Measurements from ENCODE around the gene AIG1. TPM values are rescaled to one million over a fixed set of nuclear protein-coding genes. Genes with fewer than 3 reads are reported as not detected.

AIG1 gene
- total RNA-seq, 2 experiments from 2014 or later, result 16.1 to 20.0 TPM

DNA sequence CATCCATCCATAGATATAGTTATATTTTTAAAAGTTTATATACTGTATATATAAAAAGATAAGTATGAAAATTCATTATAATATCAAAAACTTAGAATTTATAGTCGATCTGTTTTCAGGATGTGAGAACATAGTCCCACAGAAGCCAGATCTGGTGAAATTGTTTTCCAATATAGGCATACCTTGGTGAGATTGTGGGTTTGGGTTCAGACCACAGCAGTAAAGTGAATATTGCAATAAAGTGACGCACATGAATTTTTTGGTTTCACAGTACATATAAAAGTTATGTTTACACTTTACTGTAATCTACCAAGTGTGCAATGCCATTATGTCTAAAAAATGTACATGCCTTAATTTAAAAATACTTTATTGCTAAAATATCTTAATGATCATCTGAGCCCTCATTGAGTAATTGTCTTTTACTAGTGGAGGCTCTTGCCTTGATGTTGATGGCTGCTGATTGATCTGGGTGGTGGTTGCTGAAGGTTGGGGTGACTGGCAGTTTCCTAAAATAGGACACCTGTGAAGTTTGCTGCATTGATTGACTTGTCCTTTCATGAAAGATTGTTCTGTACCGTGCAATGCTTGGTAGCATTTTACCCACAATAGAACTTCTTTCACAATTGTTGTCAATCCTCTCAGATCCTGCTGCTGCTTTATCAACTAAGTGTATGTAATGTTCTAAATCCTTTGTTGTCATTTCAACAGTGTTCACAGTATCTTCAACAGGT, 29.8 kb downstream of the AIG1 start:
- Mint-ChIP-seq H3K27ac (no peak overlapping the region), H3K36me3 (ENCODE audit: low read depth) (no peaks in the 10 kb centered on the region), H3K27me3 (no peaks in the 10 kb centered on the region), H3K4me3 (no peak overlapping the region), H3K9me3 (no peaks in the 10 kb centered on the region), H3K4me1 (ENCODE audit: low read depth) (peaks cover 8% of the 10 kb centered on the region)
- no peak for TF ChIP-seq CTCF (IDR thresholded peaks at IDR 0.05)
- no peak for DNase-seq
- ATAC-seq, result peak; percentile 34
- ChIA-PET CTCF (no interaction called here), POLR2A (no interaction called here)
- intact Hi-C loops (cut with micrococcal nuclease), result no loop called here

- DNase-seq (no peak), ATAC-seq (no peak)
- no peak overlapping the region for H3K27ac Mint-ChIP-seq
- no peak for TF ChIP-seq CTCF (IDR thresholded peaks at IDR 0.05)
- no peaks in the 10 kb centered on the region for H3K27me3 Mint-ChIP-seq
- CTCF ChIA-PET, result no interaction called here
- intact Hi-C loops (cut with micrococcal nuclease), result no loop called here
- no peaks in the 10 kb centered on the region for H3K36me3 Mint-ChIP-seq (ENCODE audit: low read depth)
- H3K9me3 Mint-ChIP-seq, result no peaks in the 10 kb centered on the region
- peaks cover 12% of the 10 kb centered on the region for H3K4me1 Mint-ChIP-seq (ENCODE audit: low read depth)
- no peak overlapping the region for H3K4me3 Mint-ChIP-seq
- POLR2A ChIA-PET, result no interaction called here
Observed at GRCh38 chr6:143092768-143093167, 32.1 kb downstream of the AIG1 start.

DNA sequence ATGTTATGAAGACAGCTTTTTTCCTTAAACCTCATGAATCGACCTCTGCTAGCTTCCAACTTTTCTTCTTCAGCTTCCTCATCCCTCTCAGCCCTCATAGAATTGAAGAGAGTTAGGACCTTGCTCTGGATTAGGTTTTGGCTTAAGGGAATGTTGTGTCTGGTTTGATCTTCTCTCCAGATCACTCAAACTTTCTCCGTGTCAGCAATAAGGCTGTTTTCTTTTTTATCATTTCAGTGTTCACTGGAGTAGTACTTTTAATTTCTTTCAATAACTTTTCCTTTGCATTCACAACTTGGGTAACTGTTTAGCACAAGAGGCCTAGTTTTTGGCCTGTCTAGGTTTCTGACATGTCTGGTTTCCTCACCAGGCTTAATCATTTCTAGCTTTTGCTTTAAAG, 32.6 kb downstream of the AIG1 start:
- Mint-ChIP-seq H3K27ac (no peak overlapping the region), H3K4me1 (ENCODE audit: low read depth) (peaks cover 12% of the 10 kb centered on the region), H3K4me3 (no peak overlapping the region), H3K36me3 (ENCODE audit: low read depth) (no peaks in the 10 kb centered on the region), H3K27me3 (no peaks in the 10 kb centered on the region), H3K9me3 (no peaks in the 10 kb centered on the region)
- intact Hi-C loops (cut with micrococcal nuclease), result no loop called here
- ChIA-PET POLR2A (no interaction called here), CTCF (no interaction called here)
- no peak for DNase-seq
- ATAC-seq, result no peak
- TF ChIP-seq CTCF (IDR thresholded peaks at IDR 0.05), result no peak

- TF ChIP-seq CTCF (IDR thresholded peaks at IDR 0.05), result no peak
- H3K27ac Mint-ChIP-seq, result no peak overlapping the region
- intact Hi-C loops (cut with micrococcal nuclease), result no loop called here
- CTCF ChIA-PET, result interaction anchor here (2.3 kb wide), 1 partner anchor 10 kb away, joined by 5 read pairs; no protein-coding TSS in a partner anchor
- ATAC-seq (no peak), DNase-seq (no peak)
- H3K9me3 Mint-ChIP-seq, result no peaks in the 10 kb centered on the region
- peaks cover 4% of the 10 kb centered on the region for H3K4me1 Mint-ChIP-seq (ENCODE audit: low read depth)
- POLR2A ChIA-PET, result interaction anchor here (0.6 kb wide), 1 partner anchor 35 kb away, joined by 3 read pairs; no protein-coding TSS in a partner anchor
- H3K27me3 Mint-ChIP-seq, result no peaks in the 10 kb centered on the region
- no peaks in the 10 kb centered on the region for H3K36me3 Mint-ChIP-seq (ENCODE audit: low read depth)
- H3K4me3 Mint-ChIP-seq, result no peak overlapping the region
Observed at GRCh38 chr6:143096403-143096802, 35.7 kb downstream of the AIG1 start.

DNA sequence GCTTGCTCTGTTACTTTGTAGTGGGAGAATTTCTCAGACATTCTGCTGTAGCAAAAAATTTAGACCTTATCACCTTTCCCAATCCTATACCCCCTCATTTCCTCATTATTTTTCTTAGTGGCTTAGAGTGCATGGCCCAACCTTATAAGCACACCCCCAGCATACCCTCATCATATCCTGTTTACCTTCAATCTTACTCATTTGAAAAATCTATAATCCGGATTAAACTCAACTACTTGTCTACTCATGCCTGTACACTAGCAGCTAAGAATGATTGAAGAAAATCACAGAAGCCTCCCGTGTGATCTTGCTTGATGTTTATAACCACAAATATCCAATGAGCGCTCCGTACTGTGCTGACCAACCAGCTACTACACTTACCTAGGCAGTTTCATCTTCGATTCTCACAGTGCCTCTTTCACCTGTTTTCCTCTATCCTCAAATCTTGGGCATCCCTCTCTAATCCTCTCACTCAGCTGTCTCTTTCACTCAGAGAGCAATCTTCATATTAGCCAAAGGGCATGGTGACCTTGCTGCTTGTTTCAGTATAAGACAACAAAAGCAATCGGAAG, 36.6 kb downstream of the AIG1 start:
- peak; percentile 83 for ATAC-seq
- CTCF ChIA-PET, result interaction anchor here (2.3 kb wide), 1 partner anchor 9 kb away, joined by 5 read pairs; no protein-coding TSS in a partner anchor

More for the DNA sequence above, 36.6 kb downstream of the AIG1 start:
- no peaks in the 10 kb centered on the region for H3K27me3 Mint-ChIP-seq
- intact Hi-C loops (cut with micrococcal nuclease), result no loop called here
- no peak overlapping the region for H3K4me3 Mint-ChIP-seq
- no peaks in the 10 kb centered on the region for H3K36me3 Mint-ChIP-seq (ENCODE audit: low read depth)
- no peak overlapping the region for H3K27ac Mint-ChIP-seq
- no peak for DNase-seq
- H3K9me3 Mint-ChIP-seq, result no peaks in the 10 kb centered on the region
- no peak for TF ChIP-seq CTCF (IDR thresholded peaks at IDR 0.05)
- POLR2A ChIA-PET, result interaction anchor here (0.6 kb wide), 1 partner anchor 10 kb away, joined by 3 read pairs; no protein-coding TSS in a partner anchor
- peaks cover 4% of the 10 kb centered on the region for H3K4me1 Mint-ChIP-seq (ENCODE audit: low read depth)

Data from activated CD8-positive, alpha-beta T cell treated with anti-CD3 and anti-CD28 coated beads for 36 hours (primary cell).